GM19397 (cell line): ENCODE data around the gene CPA5.

ENCODE experiments used
- ATAC-seq: cut with Tn5 transposase; IDR thresholded peaks from one replicate; pipeline ENCODE4 v1.9.1; 2021; ENCODE audit warnings: mild to moderate bottlenecking, moderate library complexity; ENCODE audit not compliant: unreplicated experiment

The CPA5 gene

GRCh38 chr7:130329681-130330080, 14.9 kb upstream of the CPA5 start:
- no peak for ATAC-seq

GRCh38 chr7:130332259-130333053, 12.2 kb upstream of the CPA5 start:
- no peak for ATAC-seq

- no peak for ATAC-seq
These were observed 10.8 kb upstream of the CPA5 start for GRCh38 chr7:130333832-130334231.

- no peak for ATAC-seq
These were observed 10.3 kb upstream of the CPA5 start for GRCh38 chr7:130334274-130334673.

GRCh38 chr7:130337410-130337971, 7.1 kb upstream of the CPA5 start:
- no peak for ATAC-seq

- no peak for ATAC-seq
These were observed 6.4 kb upstream of the CPA5 start for GRCh38 chr7:130338233-130338632.

- ATAC-seq: no peak
These were observed 2.7 kb upstream of the CPA5 start for GRCh38 chr7:130341882-130342281.

GRCh38 chr7:130342701-130343380, 1.8 kb upstream of the CPA5 start:
- no peak for ATAC-seq

- ATAC-seq: no peak
These were observed 520 bp downstream of the CPA5 start for GRCh38 chr7:130345136-130345535.

GRCh38 chr7:130345725-130346124, 1.1 kb downstream of the CPA5 start:
- ATAC-seq: no peak

- ATAC-seq: no peak
These were observed 1.7 kb downstream of the CPA5 start for GRCh38 chr7:130346177-130346905.

- ATAC-seq: no peak
These were observed 2.3 kb downstream of the CPA5 start for GRCh38 chr7:130346941-130347340.

- no peak for ATAC-seq
These were observed 5.5 kb downstream of the CPA5 start for GRCh38 chr7:130349911-130350782.

- no peak for ATAC-seq
These were observed 6.6 kb downstream of the CPA5 start for GRCh38 chr7:130350945-130351790.

- ATAC-seq: no peak
These were observed 7.1 kb downstream of the CPA5 start for GRCh38 chr7:130351791-130352090.

- no peak for ATAC-seq
These were observed 7.8 kb downstream of the CPA5 start for GRCh38 chr7:130352194-130353074.

GRCh38 chr7:130353196-130353595, 8.6 kb downstream of the CPA5 start:
- no peak for ATAC-seq

- ATAC-seq: no peak
These were observed 11.7 kb downstream of the CPA5 start for GRCh38 chr7:130356121-130356875.
